Neural cell (in vitro differentiated cells): ENCODE measurements around the gene SCGB1C2.

ENCODE experiments used
- RAD21 ChIP-seq: fragments of 450-650 bp; conservative IDR thresholded peaks from 2 replicates; pipeline ENCODE4 v1.6.1; 2014; ENCODE audit warnings: antibody characterized with exemption, mild to moderate bottlenecking, moderate library complexity
- SMC3 ChIP-seq: fragments of 450-650 bp; conservative IDR thresholded peaks from 2 replicates; pipeline ENCODE4 v1.6.1; 2014; ENCODE audit warnings: antibody characterized with exemption, mild to moderate bottlenecking, moderate library complexity; ENCODE audit not compliant: poor library complexity
- TF ChIP-seq, protein P1 (sequence below): fragments of 450-650 bp; IDR thresholded peaks from 2 replicates; pipeline ENCODE4 v1.5.1; 2014; ENCODE audit warnings: antibody characterized with exemption, mild to moderate bottlenecking, moderate library complexity; ENCODE audit not compliant: poor library complexity, severe bottlenecking

DNA sequence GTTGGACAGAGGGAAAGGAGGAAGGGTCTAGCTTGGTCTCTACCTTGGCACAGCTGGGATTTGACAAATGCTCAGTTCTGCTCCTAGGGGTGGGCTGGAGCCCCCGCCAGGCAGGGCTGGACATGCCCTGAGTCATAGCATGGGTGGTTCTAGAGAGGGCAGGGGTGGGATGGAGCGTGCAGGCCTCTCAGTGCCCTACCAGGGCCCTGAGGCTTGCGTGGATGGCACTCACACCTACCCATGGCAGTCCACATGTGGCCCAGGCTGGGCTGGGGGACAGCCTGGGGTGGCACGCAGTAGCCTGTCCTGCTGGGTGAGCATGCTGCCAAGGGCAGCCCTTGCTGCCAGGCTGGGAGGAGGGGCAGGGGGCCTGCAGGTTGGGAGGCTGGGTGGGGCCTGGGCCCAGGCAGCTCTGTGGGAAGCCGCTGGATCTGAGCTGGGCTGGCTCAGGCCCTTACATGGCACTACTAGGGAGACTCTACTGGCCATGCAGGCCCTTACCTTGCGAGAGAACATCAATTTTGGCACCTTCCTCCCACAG lies 32.8 kb downstream of the SCGB1C2 start:
- TF ChIP-seq SMC3 (no peak), RAD21 (no peak)
- TF ChIP-seq, protein P1, sequence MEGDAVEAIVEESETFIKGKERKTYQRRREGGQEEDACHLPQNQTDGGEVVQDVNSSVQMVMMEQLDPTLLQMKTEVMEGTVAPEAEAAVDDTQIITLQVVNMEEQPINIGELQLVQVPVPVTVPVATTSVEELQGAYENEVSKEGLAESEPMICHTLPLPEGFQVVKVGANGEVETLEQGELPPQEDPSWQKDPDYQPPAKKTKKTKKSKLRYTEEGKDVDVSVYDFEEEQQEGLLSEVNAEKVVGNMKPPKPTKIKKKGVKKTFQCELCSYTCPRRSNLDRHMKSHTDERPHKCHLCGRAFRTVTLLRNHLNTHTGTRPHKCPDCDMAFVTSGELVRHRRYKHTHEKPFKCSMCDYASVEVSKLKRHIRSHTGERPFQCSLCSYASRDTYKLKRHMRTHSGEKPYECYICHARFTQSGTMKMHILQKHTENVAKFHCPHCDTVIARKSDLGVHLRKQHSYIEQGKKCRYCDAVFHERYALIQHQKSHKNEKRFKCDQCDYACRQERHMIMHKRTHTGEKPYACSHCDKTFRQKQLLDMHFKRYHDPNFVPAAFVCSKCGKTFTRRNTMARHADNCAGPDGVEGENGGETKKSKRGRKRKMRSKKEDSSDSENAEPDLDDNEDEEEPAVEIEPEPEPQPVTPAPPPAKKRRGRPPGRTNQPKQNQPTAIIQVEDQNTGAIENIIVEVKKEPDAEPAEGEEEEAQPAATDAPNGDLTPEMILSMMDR, result no peak
